ENCODE data around the gene ACVR1B. TPM values are rescaled to one million over a fixed set of nuclear protein-coding genes. Genes with fewer than 3 reads are reported as not detected.

ACVR1B gene
- total and polyA plus RNA-seq, 10 donors = 2.8 to 27.6 (median 18.6) TPM

- Histone ChIP-seq H3K27me3 (replicated peaks in 1 of 7) (no peaks in the 10 kb centered on the region), H3K4me3 (no peak overlapping the region), H3K4me1 (peaks cover 5 to 58% (median 38%) of the 10 kb centered on the region in 6 donors), H3K9me3 (no peaks in the 10 kb centered on the region), H3K36me3 (peaks cover 0 to 52% (median 15%) of the 10 kb centered on the region in 6 donors), H3K27ac (peak overlapping the region in 4 of 8 donors; percentile 39 to 69 (median 46))
- WGBS, 5 donors = 77 to 87% (median 86%) methylated on average over 9 to 10 of the region's 10 CpGs
- DNase-seq = no peak
- intact Hi-C loops (cut with DNase I; ENCODE audit: low total_unique reads) = no loop called here
- TF ChIP-seq POLR2AphosphoS5 (IDR thresholded peaks at IDR 0.05) (no peak), POLR2A (IDR thresholded peaks at IDR 0.05) (no peak), CTCF (IDR thresholded peaks at IDR 0.05 in 8 of 11, conservative IDR thresholded peaks at IDR 0.05 in 3 of 11) (no peak)
Observed at GRCh38 chr12:51917041-51917590, 34.4 kb upstream of the ACVR1B start.

- H3K27me3 ChIP-seq (replicated peaks in 1 of 7) = no peaks in the 10 kb centered on the region
- H3K4me1 ChIP-seq = peaks cover 5 to 58% (median 38%) of the 10 kb centered on the region in 6 donors
- intact Hi-C loops (cut with DNase I; ENCODE audit: low total_unique reads) = no loop called here
- WGBS, 5 donors = 57 to 70% (median 65%) methylated on average over 12 to 16 of the region's 16 CpGs
- no peak for DNase-seq
- H3K9me3 ChIP-seq = no peaks in the 10 kb centered on the region
- H3K4me3 ChIP-seq = no peak overlapping the region
- peaks cover 0 to 52% (median 15%) of the 10 kb centered on the region in 6 donors for H3K36me3 ChIP-seq
- H3K27ac ChIP-seq = peak overlapping the region in 7 of 8 donors; percentile 10 to 69 (median 41)
- TF ChIP-seq POLR2AphosphoS5 (IDR thresholded peaks at IDR 0.05) (peak; percentile 8 to 73 (median 67)), CTCF (IDR thresholded peaks at IDR 0.05 in 8 of 11, conservative IDR thresholded peaks at IDR 0.05 in 3 of 11) (no peak)
Observed at GRCh38 chr12:51917746-51918453, 33.6 kb upstream of the ACVR1B start.

- no peak for DNase-seq
- Histone ChIP-seq H3K36me3 (peaks cover 0 to 44% (median 13%) of the 10 kb centered on the region in 6 donors), H3K27me3 (replicated peaks in 1 of 7) (no peaks in the 10 kb centered on the region), H3K4me1 (peaks cover 17 to 61% (median 45%) of the 10 kb centered on the region in 6 donors), H3K27ac (no peak overlapping the region), H3K9me3 (no peaks in the 10 kb centered on the region), H3K4me3 (no peak overlapping the region)
- 81 to 96% (median 88%) methylated on average over 2 of the region's 2 CpGs for WGBS, 5 donors
- TF ChIP-seq CTCF (IDR thresholded peaks at IDR 0.05 in 8 of 11, conservative IDR thresholded peaks at IDR 0.05 in 3 of 11) (no peak), POLR2AphosphoS5 (IDR thresholded peaks at IDR 0.05) (no peak), POLR2A (IDR thresholded peaks at IDR 0.05) (no peak)
- intact Hi-C loops (cut with DNase I; ENCODE audit: low total_unique reads) = no loop called here
Observed at GRCh38 chr12:51920046-51920445, 31.5 kb upstream of the ACVR1B start.

- H3K4me3 ChIP-seq = no peak overlapping the region
- H3K27ac ChIP-seq = peak overlapping the region in 6 of 8 donors; percentile 25 to 82 (median 77)
- no peaks in the 10 kb centered on the region for H3K9me3 ChIP-seq
- TF ChIP-seq POLR2AphosphoS5 (IDR thresholded peaks at IDR 0.05) (peak in 1 of 3 donors; percentile 46), POLR2A (IDR thresholded peaks at IDR 0.05) (no peak)
- WGBS, 5 donors = 59 to 88% (median 75%) methylated on average over 7 of the region's 7 CpGs
- H3K4me1 ChIP-seq = peaks cover 19 to 73% (median 48%) of the 10 kb centered on the region in 6 donors
- peaks cover 0 to 33% (median 3%) of the 10 kb centered on the region in 6 donors for H3K36me3 ChIP-seq
- intact Hi-C loops (cut with DNase I; ENCODE audit: low total_unique reads) = no loop called here
- no peak for DNase-seq
- H3K27me3 ChIP-seq (replicated peaks in 1 of 7) = no peaks in the 10 kb centered on the region
Observed at GRCh38 chr12:51921017-51921725, 30.3 kb upstream of the ACVR1B start.

Measured in spleen (tissue), 11 donors.